Glutamatergic neuron (in vitro differentiated cells): Measurements from ENCODE around the gene DNMT3A. TPM values are rescaled to one million over a fixed set of nuclear protein-coding genes. Genes with fewer than 3 reads are reported as not detected.

Experiments
- DNase-seq: peaks from one replicate; pipeline ENCODE4 v3.0.0; 2022
- H3K27ac Mint-ChIP-seq: one replicate; pipeline ENCODE4 v1.8.0; 2020; ENCODE audit warnings: mild to moderate bottlenecking, mixed read lengths, inconsistent platforms; ENCODE audit not compliant: unreplicated experiment
- H3K27me3 Mint-ChIP-seq: one replicate; pipeline ENCODE4 v1.8.0; 2020; ENCODE audit warnings: mild to moderate bottlenecking, moderate library complexity, mixed read lengths, inconsistent platforms; ENCODE audit not compliant: unreplicated experiment
- H3K36me3 Mint-ChIP-seq: one replicate; pipeline ENCODE4 v1.8.0; 2020; ENCODE audit warnings: mild to moderate bottlenecking, mixed read lengths, inconsistent platforms; ENCODE audit not compliant: unreplicated experiment
- H3K4me1 Mint-ChIP-seq: one replicate; pipeline ENCODE4 v1.8.0; 2020; ENCODE audit warnings: mild to moderate bottlenecking, low read depth, mixed read lengths, inconsistent platforms; ENCODE audit not compliant: unreplicated experiment
- H3K4me3 Mint-ChIP-seq: one replicate; pipeline ENCODE4 v1.8.0; 2020; ENCODE audit warnings: mild to moderate bottlenecking, mixed read lengths, inconsistent platforms; ENCODE audit not compliant: unreplicated experiment
- H3K9me3 Mint-ChIP-seq: one replicate; pipeline ENCODE4 v1.8.0; 2020; ENCODE audit warnings: mild to moderate bottlenecking, moderate library complexity, mixed read lengths, inconsistent platforms; ENCODE audit not compliant: unreplicated experiment
- CTCF ChIP-seq: fragments of 200-600 bp; sonication (generic); IDR thresholded peaks from one replicate; pipeline ENCODE4 v1.5.0; 2021; ENCODE audit not compliant: partially characterized antibody, unreplicated experiment
- total RNA-seq: library from RNA; stranded (reverse); fragmentation: NEBNext Ultra II Directional; extraction: Animal tissue kit (Norgen Biotek cat#: 25700); gene quantifications from one replicate; pipeline ENCODE4 v1.2.1, GENCODE V29; 2021; ENCODE audit not compliant: unreplicated experiment

The DNMT3A gene
- total RNA-seq, 1 donor from 2014 or later = 175 TPM

- no peak for TF ChIP-seq CTCF
- Mint-ChIP-seq H3K27ac (no peak overlapping the region), H3K4me1 (peaks cover 17% of the 10 kb centered on the region), H3K4me3 (no peak overlapping the region), H3K36me3 (peaks cover 4% of the 10 kb centered on the region), H3K9me3 (peaks cover 6% of the 10 kb centered on the region), H3K27me3 (peaks cover 11% of the 10 kb centered on the region)
- no peak for DNase-seq
Observed at GRCh38 chr2:25279091-25279651, 62.6 kb downstream of the DNMT3A start.

- H3K4me1 Mint-ChIP-seq = peaks cover 18% of the 10 kb centered on the region
- H3K4me3 Mint-ChIP-seq = no peak overlapping the region
Observed at GRCh38 chr2:25276569-25277465, 64.9 kb downstream of the DNMT3A start.

GRCh38 chr2:25275575-25275965 is 66.2 kb downstream of the DNMT3A start:
- Mint-ChIP-seq H3K9me3 (peaks cover 6% of the 10 kb centered on the region), H3K36me3 (peaks cover 4% of the 10 kb centered on the region), H3K4me1 (peaks cover 18% of the 10 kb centered on the region), H3K27me3 (peaks cover 13% of the 10 kb centered on the region), H3K27ac (no peak overlapping the region), H3K4me3 (no peak overlapping the region)
- no peak for DNase-seq
- no peak for TF ChIP-seq CTCF

More at GRCh38 chr2:25276569-25277465, 64.9 kb downstream of the DNMT3A start:
- DNase-seq = peak; percentile 91
- H3K27me3 Mint-ChIP-seq = peaks cover 13% of the 10 kb centered on the region
- TF ChIP-seq CTCF = peak; percentile 93
- no peak overlapping the region for H3K27ac Mint-ChIP-seq
- peaks cover 4% of the 10 kb centered on the region for H3K36me3 Mint-ChIP-seq
- peaks cover 6% of the 10 kb centered on the region for H3K9me3 Mint-ChIP-seq

- Mint-ChIP-seq H3K4me1 (peaks cover 16% of the 10 kb centered on the region), H3K36me3 (peaks cover 4% of the 10 kb centered on the region), H3K27ac (no peak overlapping the region), H3K4me3 (no peak overlapping the region), H3K27me3 (peaks cover 10% of the 10 kb centered on the region), H3K9me3 (peaks cover 7% of the 10 kb centered on the region)
- no peak for DNase-seq
- TF ChIP-seq CTCF = no peak
Observed at GRCh38 chr2:25274868-25275574, 66.7 kb downstream of the DNMT3A start.
